HepG2 (cell line): ENCODE results near the gene ZBTB43. TPM values are rescaled to one million over a fixed set of nuclear protein-coding genes. Genes with fewer than 3 reads are reported as not detected.

Experiments used
- ATAC-seq: fragments of 200-7000 bp; cut with Tn5 transposase; 3 replicates; pipeline ENCODE4 v1.9.1; 2020; ENCODE audit warnings: mild to moderate bottlenecking, moderate library complexity
- BruUV-seq: library from RNA; stranded (reverse); fragments of 400-500 nt; replicated peaks from 2 replicates; lab custom pipeline; 2021; lab: Mats Ljungman, UMichigan
- CTCF ChIA-PET: fragments of 300-600 bp; formaldehyde crosslinking; extraction: SDS; loops from one replicate; lab custom pipeline; 2021; ENCODE audit warnings: low total read pairs, inconsistent platforms, low intra/inter-chr PET ratio; lab: Yijun Ruan, JAX
- POLR2A ChIA-PET: fragments of 350-600 bp; sonication (Branson Sonifier 250); formaldehyde crosslinking; loops from one replicate; lab custom pipeline; 2020; ENCODE audit warnings: antibody characterized with exemption, inconsistent platforms; lab: Yijun Ruan, JAX
- DNase-seq: peaks from one replicate; pipeline ENCODE4 v3.0.0-alpha.2; 2015; ENCODE audit warnings: low spot score
- FAIRE-seq: peaks from 3 replicates; lab custom pipeline; 2011; peaks lifted over from hg19 to GRCh38; lab: Jason Lieb, UNC
- H2AFZ ChIP-seq: one replicate; pipeline ENCODE4 v1.6.1; 2011; ENCODE audit warnings: low read length, inconsistent platforms
- H3K27ac ChIP-seq: fragments of 300-600 bp; 3 replicates; pipeline ENCODE4 v1.8.0; 2011; ENCODE audit warnings: mixed run types, mild to moderate bottlenecking, mixed read lengths, low read length, inconsistent platforms; ENCODE audit not compliant: insufficient read depth; ENCODE audit errors: extremely low read length
- H3K27me3 ChIP-seq, 2 experiments: fragments of 200-600 bp in 1 of 2; 2 replicates in 1 of 2; 3 replicates in 1 of 2; pipeline versions ENCODE4 v1.6.0 to v1.8.0; 2011; ENCODE audit warnings: low read length in 2 of 2, mild to moderate bottlenecking in 2 of 2, moderate library complexity in 2 of 2, inconsistent platforms in 1 of 2; ENCODE audit not compliant: insufficient read depth in 2 of 2, control insufficient read depth in 1 of 2
- H3K36me3 ChIP-seq, 2 experiments: fragments of 200-600 bp in 1 of 2; replicated peaks in 1 of 2; 2 replicates in 1 of 2; 3 replicates in 1 of 2; pipeline versions ENCODE4 v1.5.1 to v1.8.0; 2011; ENCODE audit warnings: low read length in 2 of 2, inconsistent platforms in 1 of 2; ENCODE audit not compliant: insufficient read depth in 2 of 2, control insufficient read depth in 1 of 2
- H3K4me1 ChIP-seq: 2 replicates; pipeline ENCODE4 v1.5.1; 2012; ENCODE audit warnings: low read length, inconsistent platforms; ENCODE audit not compliant: insufficient read depth
- H3K4me2 ChIP-seq: 2 replicates; pipeline ENCODE4 v1.6.0; 2011; ENCODE audit warnings: low read depth, low read length, inconsistent platforms
- H3K4me3 ChIP-seq, 3 experiments: fragments of 200-600 bp in 1 of 3; sonication (generic), shearing (Covaris generic) in 1 of 3; replicated peaks in 1 of 3; 2 replicates each; pipeline ENCODE4 v1.5.1; 2011 to 2016; ENCODE audit warnings: low read length in 3 of 3, inconsistent platforms in 2 of 3, low read depth in 2 of 3, mild to moderate bottlenecking in 2 of 3, control low read depth in 1 of 3, mixed read lengths in 1 of 3; ENCODE audit not compliant: insufficient read depth in 1 of 3
- H3K79me2 ChIP-seq: one replicate; pipeline ENCODE4 v1.6.1; 2011; ENCODE audit warnings: low read length, inconsistent platforms; ENCODE audit not compliant: insufficient read depth
- H3K9ac ChIP-seq: 2 replicates; pipeline ENCODE4 v1.6.0; 2011; ENCODE audit warnings: mild to moderate bottlenecking, low read depth, low read length, inconsistent platforms; ENCODE audit not compliant: insufficient read depth
- H3K9me3 ChIP-seq: 2 replicates; pipeline ENCODE4 v1.5.1; 2012; ENCODE audit warnings: mild to moderate bottlenecking, low read length
- H4K20me1 ChIP-seq: 2 replicates; pipeline ENCODE4 v1.6.0; 2011; ENCODE audit warnings: inconsistent platforms, mild to moderate bottlenecking, low read length, moderate library complexity; ENCODE audit not compliant: insufficient read depth
- CEBPB ChIP-seq: IDR thresholded peaks from 2 replicates; pipeline ENCODE4 v1.6.1; 2011; ENCODE audit warnings: low read depth, low read length, improper control_type of control experiment, borderline replicate concordance
- ETV5 ChIP-seq: IDR thresholded peaks from 2 replicates; pipeline ENCODE4 v1.6.1; 2018; ENCODE audit warnings: missing biosample characterization, missing genetic modification reagents, inconsistent platforms, borderline replicate concordance
- HNF4A ChIP-seq: sonication (generic); formaldehyde crosslinking; IDR thresholded peaks from 2 replicates; pipeline ENCODE4 v1.4.0; 2020; ENCODE audit warnings: missing genetic modification reagents
- KDM5B ChIP-seq: sonication (generic); formaldehyde crosslinking; IDR thresholded peaks from 2 replicates; pipeline ENCODE4 v1.4.0; 2020; ENCODE audit warnings: missing genetic modification reagents, mild to moderate bottlenecking, borderline replicate concordance
- MAFF ChIP-seq: IDR thresholded peaks from 2 replicates; pipeline ENCODE4 v1.6.1; 2011; ENCODE audit warnings: low read depth, low read length, improper control_type of control experiment
- NCOA1 ChIP-seq: sonication (generic); formaldehyde crosslinking; IDR thresholded peaks from 2 replicates; pipeline ENCODE4 v1.9.0; 2021; ENCODE audit warnings: missing genetic modification reagents
- PHF21A ChIP-seq: sonication (generic); formaldehyde crosslinking; IDR thresholded peaks from 2 replicates; pipeline ENCODE4 v1.5.0; 2020; ENCODE audit warnings: mild to moderate bottlenecking, missing genetic modification reagents
- RARA ChIP-seq: IDR thresholded peaks from 2 replicates; pipeline ENCODE4 v1.6.1; 2016; ENCODE audit warnings: missing genetic modification reagents, missing compliant biosample characterization
- RARG ChIP-seq: sonication (generic); formaldehyde crosslinking; IDR thresholded peaks from 2 replicates; pipeline ENCODE4 v1.4.0; 2020; ENCODE audit warnings: low read depth, mild to moderate bottlenecking, missing genetic modification reagents
- RFX1 ChIP-seq: fragments of 450-650 bp; IDR thresholded peaks from 2 replicates; pipeline ENCODE4 v1.6.1; 2017
- SETDB1 ChIP-seq: sonication (generic); formaldehyde crosslinking; IDR thresholded peaks from 2 replicates; pipeline ENCODE4 v1.5.1; 2020; ENCODE audit warnings: missing genetic modification reagents, mild to moderate bottlenecking, borderline replicate concordance
- SOX5 ChIP-seq: IDR thresholded peaks from 2 replicates; pipeline ENCODE4 v1.6.1; 2016; ENCODE audit warnings: borderline replicate concordance
- U2AF2 ChIP-seq: fragments of 200-400 bp; formaldehyde crosslinking; IDR thresholded peaks from 2 replicates; pipeline ENCODE4 v1.6.1; 2017; ENCODE audit warnings: low read depth, mild to moderate bottlenecking, low read length
- ZBED4 ChIP-seq: sonication (generic); formaldehyde crosslinking; IDR thresholded peaks from 2 replicates; pipeline ENCODE4 v1.4.0; 2020; ENCODE audit warnings: missing genetic modification reagents, borderline replicate concordance
- ZEB1 ChIP-seq: IDR thresholded peaks from 2 replicates; pipeline ENCODE4 v1.6.1; 2012; ENCODE audit warnings: mild to moderate bottlenecking, low read depth, inconsistent platforms; ENCODE audit not compliant: insufficient replicate concordance
- ZNF282 ChIP-seq: fragments of 450-650 bp; IDR thresholded peaks from 2 replicates; pipeline ENCODE4 v1.6.1; 2018; ENCODE audit not compliant: partially characterized antibody
- ZNF790 ChIP-seq: sonication (generic); formaldehyde crosslinking; IDR thresholded peaks from 2 replicates; pipeline ENCODE4 v1.8.0; 2022; ENCODE audit warnings: missing genetic modification reagents, mild to moderate bottlenecking, borderline replicate concordance
- ZNF879 ChIP-seq: sonication (generic); formaldehyde crosslinking; IDR thresholded peaks from 2 replicates; pipeline ENCODE4 v1.8.1; 2023; ENCODE audit warnings: missing genetic modification reagents
- WGBS: methylation state at CpG from one replicate; pipeline ENCODE4 v1.1.6; 2017; ENCODE audit warnings: low lambda C conversion rate; 5-methylcytosine and 5-hydroxymethylcytosine counted together
- in situ Hi-C: cut with HindIII; loops from 2 replicates; pipeline ENCODE4 v1.10.0; 2017; ENCODE audit warnings: low pct_unique_long_range_greater_than_20kb; ENCODE audit not compliant: extremely low pct_ligation_motif_present
- intact Hi-C: fragments of 100-400 bp; cut with micrococcal nuclease; formaldehyde crosslinking; loops from one replicate; pipeline ENCODE4 v1.10.0; 2022; ENCODE audit not compliant: unreplicated experiment
- polyA plus RNA-seq, 8 experiments: library from polyadenylated mRNA; depleted of rRNA in 3 of 8; stranded (reverse) in 7 of 8; unstranded in 1 of 8; fragments of >200 nt; fragmentation: Illumina TruSeq in 4 of 8; extraction: Trizol in 4 of 8; gene quantifications; 2 replicates each; pipeline versions ENCODE4 v1.2.1 to v1.2.3, GENCODE V29; 2011 to 2016; ENCODE audit warnings: low read depth in 4 of 8, missing spikeins in 1 of 8, mixed read lengths in 1 of 8; ENCODE audit not compliant: insufficient read depth in 1 of 8
- total RNA-seq, 5 experiments: library from RNA; depleted of rRNA; stranded (reverse); fragments of >200 nt; fragmentation: Illumina TruSeq; extraction: Trizol; gene quantifications; 2 replicates each; pipeline ENCODE4 v1.2.3, GENCODE V29; 2016; ENCODE audit warnings: low read depth in 1 of 5
- TF ChIP-seq, protein P1 (sequence below): IDR thresholded peaks from 2 replicates; pipeline ENCODE4 v1.6.1; 2016

The ZBTB43 gene
- total and polyA plus RNA-seq, 2 of the 13 experiments (the other 11 are each of a cell fraction or from before 2014, with no cell fraction given) = 7.1 to 31.4 TPM

GRCh38 chr9:126799034-126799433 is 5.8 kb upstream of the ZBTB43 start (continued):
- TF ChIP-seq ZNF879 = no peak

DNA sequence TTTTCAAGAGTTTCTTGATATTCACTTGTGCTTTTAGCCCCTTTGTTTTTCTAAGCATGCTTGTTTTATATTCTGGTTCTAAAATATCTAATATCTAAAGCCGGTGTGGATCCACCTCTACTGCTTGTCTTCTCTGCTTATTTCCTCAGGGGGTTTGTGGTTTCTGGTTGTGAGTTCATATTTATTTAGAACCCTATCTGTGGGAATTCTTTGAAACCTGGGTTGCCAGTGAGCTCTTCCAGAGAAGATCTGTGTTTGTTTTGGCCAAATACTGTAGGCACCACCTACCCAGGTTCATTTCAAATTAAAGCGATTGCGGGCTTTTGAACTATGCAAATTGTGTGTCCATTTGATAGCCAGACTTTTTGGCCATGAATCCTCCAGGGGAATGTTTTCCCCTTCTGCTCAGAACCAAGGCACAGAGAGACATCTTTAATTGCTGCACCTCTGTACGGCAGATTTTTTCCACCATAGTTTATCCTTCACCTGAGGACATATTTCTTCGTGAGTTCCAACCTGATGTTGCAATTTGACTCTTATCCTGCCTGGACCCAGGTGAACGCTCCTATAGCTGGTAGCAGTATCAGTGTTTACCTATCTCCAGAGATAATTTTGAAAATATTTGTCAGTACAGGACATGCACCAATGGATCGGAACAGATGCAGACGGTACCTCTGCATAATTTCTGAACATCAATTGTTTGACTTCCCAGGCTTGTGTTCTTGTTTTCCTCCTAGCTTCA is 2.4 kb upstream of the ZBTB43 start:
- Histone ChIP-seq H3K27me3 (peaks cover 0 to 4% of the 10 kb centered on the region in 2 experiments; a peak in 2 of 5 replicates), H3K27ac (no peak overlapping the region), H3K4me1 (peaks cover 57% of the 10 kb centered on the region), H3K36me3 (no peaks in the 10 kb centered on the region), H3K4me2 (peak overlapping the region; percentile 65), H3K4me3 (peak overlapping the region in 1 of 3 experiments; percentile 41; a peak in 2 of 6 replicates), H3K9me3 (no peaks in the 10 kb centered on the region), H2AFZ (peak overlapping the region; percentile 3), H4K20me1 (peaks cover 12% of the 10 kb centered on the region), H3K9ac (peak overlapping the region; percentile 17; the same call in 1 of the 2 replicates), H3K79me2 (peaks cover 23% of the 10 kb centered on the region)
- WGBS = under 1% methylated on average over 8 of the region's 8 CpGs
- DNase-seq (peak; percentile 36), ATAC-seq (no peak), FAIRE-seq (no peak)
- ChIA-PET CTCF (no interaction called here), POLR2A (no interaction called here)
- intact Hi-C loops = no loop called here
- BruUV-seq = no TSS peak
- in situ Hi-C loops = no loop called here
- TF ChIP-seq KDM5B (CRISPR knock-in tag) = no peak
- peak; percentile 44; the same call in 1 of the 2 replicates for TF ChIP-seq CEBPB
- no peak for TF ChIP-seq ETV5 (CRISPR knock-in tag)
- no peak for TF ChIP-seq ZNF282
- TF ChIP-seq NCOA1 (CRISPR knock-in tag) = no peak
- no peak for TF ChIP-seq RFX1
- no peak for TF ChIP-seq MAFF
- TF ChIP-seq, protein P1, sequence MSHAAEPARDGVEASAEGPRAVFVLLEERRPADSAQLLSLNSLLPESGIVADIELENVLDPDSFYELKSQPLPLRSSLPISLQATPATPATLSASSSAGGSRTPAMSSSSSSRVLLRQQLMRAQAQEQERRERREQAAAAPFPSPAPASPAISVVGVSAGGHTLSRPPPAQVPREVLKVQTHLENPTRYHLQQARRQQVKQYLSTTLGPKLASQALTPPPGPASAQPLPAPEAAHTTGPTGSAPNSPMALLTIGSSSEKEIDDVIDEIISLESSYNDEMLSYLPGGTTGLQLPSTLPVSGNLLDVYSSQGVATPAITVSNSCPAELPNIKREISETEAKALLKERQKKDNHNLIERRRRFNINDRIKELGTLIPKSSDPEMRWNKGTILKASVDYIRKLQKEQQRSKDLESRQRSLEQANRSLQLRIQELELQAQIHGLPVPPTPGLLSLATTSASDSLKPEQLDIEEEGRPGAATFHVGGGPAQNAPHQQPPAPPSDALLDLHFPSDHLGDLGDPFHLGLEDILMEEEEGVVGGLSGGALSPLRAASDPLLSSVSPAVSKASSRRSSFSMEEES = no peak
- 0 out of 2 replicates have a peak, but pooled peaks have one; percentile 19 for TF ChIP-seq PHF21A (CRISPR knock-in tag)
- TF ChIP-seq RARG (CRISPR knock-in tag) = no peak
- TF ChIP-seq HNF4A (CRISPR knock-in tag) = 0 out of 2 replicates have a peak, but pooled peaks have one; percentile 16
- no peak for TF ChIP-seq RARA
- no peak for TF ChIP-seq U2AF2
- TF ChIP-seq SETDB1 (CRISPR knock-in tag) = no peak
- no peak for TF ChIP-seq ZNF790 (CRISPR knock-in tag)
- no peak for TF ChIP-seq SOX5
- TF ChIP-seq ZBED4 (CRISPR knock-in tag) = no peak
- peak; percentile 3 for TF ChIP-seq ZEB1
